ENCODE results near the gene SPI1.

The SPI1 gene

GRCh38 chr11:47418454-47419259 lies 40.3 kb upstream of the SPI1 start:
- no peak for TF ChIP-seq CTCF (IDR thresholded peaks at IDR 0.05; ENCODE audit: low read depth, low read length, poor library complexity, severe bottlenecking)
- TF ChIP-seq EZH2phosphoT487 (IDR thresholded peaks at IDR 0.05; ENCODE audit: borderline replicate concordance, low read length), result no peak
- Histone ChIP-seq H3K27me3 (ENCODE audit: control insufficient read depth, low read length) (no peaks in the 10 kb centered on the region), H3K27ac (ENCODE audit: low read depth, low read length) (no peak overlapping the region), H4K20me1 (ENCODE audit: control insufficient read depth, insufficient read depth, low read depth, low read length) (no peaks in the 10 kb centered on the region), H3K4me3 (ENCODE audit: low read length) (no peak overlapping the region), H3F3A (ENCODE audit: control insufficient read depth, insufficient read depth) (0 out of 2 replicates have a peak, but pooled peaks cover 2% of the 10 kb centered on the region), H3K9me2 (replicated peaks; ENCODE audit: control insufficient read depth, low read length) (no peaks in the 10 kb centered on the region), H3K4me1 (ENCODE audit: control insufficient read depth, low read length) (no peaks in the 10 kb centered on the region), H3K9me3 (ENCODE audit: control insufficient read depth, insufficient read depth, low read length) (no peaks in the 10 kb centered on the region), H3K36me3 (ENCODE audit: control insufficient read depth, low read length) (peaks cover 62% of the 10 kb centered on the region), H3K79me2 (ENCODE audit: control insufficient read depth, low read length) (no peaks in the 10 kb centered on the region; the same call in 1 of the 2 replicates), H3K4me2 (ENCODE audit: low read length) (no peak overlapping the region)

GRCh38 chr11:47417712-47418111 lies 39.4 kb upstream of the SPI1 start:
- Histone ChIP-seq H3K79me2 (ENCODE audit: control insufficient read depth, low read length) (no peaks in the 10 kb centered on the region), H3K36me3 (ENCODE audit: control insufficient read depth, low read length) (peaks cover 53% of the 10 kb centered on the region), H3K27ac (ENCODE audit: low read depth, low read length) (no peak overlapping the region), H3K9me3 (ENCODE audit: control insufficient read depth, insufficient read depth, low read length) (no peaks in the 10 kb centered on the region), H3F3A (ENCODE audit: control insufficient read depth, insufficient read depth) (0 out of 2 replicates have a peak, but pooled peaks cover 2% of the 10 kb centered on the region), H4K20me1 (ENCODE audit: control insufficient read depth, insufficient read depth, low read depth, low read length) (no peaks in the 10 kb centered on the region), H3K4me1 (ENCODE audit: control insufficient read depth, low read length) (no peaks in the 10 kb centered on the region), H3K4me2 (ENCODE audit: low read length) (no peak overlapping the region), H3K27me3 (ENCODE audit: control insufficient read depth, low read length) (no peaks in the 10 kb centered on the region), H3K9me2 (replicated peaks; ENCODE audit: control insufficient read depth, low read length) (no peaks in the 10 kb centered on the region), H3K4me3 (ENCODE audit: low read length) (no peak overlapping the region)
- no peak for TF ChIP-seq CTCF (IDR thresholded peaks at IDR 0.05; ENCODE audit: low read depth, low read length, poor library complexity, severe bottlenecking)
- TF ChIP-seq EZH2phosphoT487 (IDR thresholded peaks at IDR 0.05; ENCODE audit: borderline replicate concordance, low read length), result no peak

GRCh38 chr11:47415949-47416472 lies 37.7 kb upstream of the SPI1 start:
- no peak overlapping the region for H3K4me3 ChIP-seq (ENCODE audit: low read length)
- TF ChIP-seq CTCF (IDR thresholded peaks at IDR 0.05; ENCODE audit: low read depth, low read length, poor library complexity, severe bottlenecking) (no peak), EZH2phosphoT487 (IDR thresholded peaks at IDR 0.05; ENCODE audit: borderline replicate concordance, low read length) (no peak)
- no peaks in the 10 kb centered on the region for H3K79me2 ChIP-seq (ENCODE audit: control insufficient read depth, low read length)
- no peaks in the 10 kb centered on the region for H4K20me1 ChIP-seq (ENCODE audit: control insufficient read depth, insufficient read depth, low read depth, low read length)
- H3K4me2 ChIP-seq (ENCODE audit: low read length), result no peak overlapping the region
- H3K9me2 ChIP-seq (replicated peaks; ENCODE audit: control insufficient read depth, low read length), result no peaks in the 10 kb centered on the region
- H3K27me3 ChIP-seq (ENCODE audit: control insufficient read depth, low read length), result no peaks in the 10 kb centered on the region
- peaks cover 41% of the 10 kb centered on the region for H3K36me3 ChIP-seq (ENCODE audit: control insufficient read depth, low read length)
- H3K27ac ChIP-seq (ENCODE audit: low read depth, low read length), result no peak overlapping the region
- 0 out of 2 replicates have a peak, but pooled peaks cover 2% of the 10 kb centered on the region for H3F3A ChIP-seq (ENCODE audit: control insufficient read depth, insufficient read depth)
- no peaks in the 10 kb centered on the region for H3K4me1 ChIP-seq (ENCODE audit: control insufficient read depth, low read length)
- H3K9me3 ChIP-seq (ENCODE audit: control insufficient read depth, insufficient read depth, low read length), result no peaks in the 10 kb centered on the region

All from DOHH2 (cell line).